OCI-LY1 (cell line): Measurements from ENCODE around the gene GPR101.

Experiments used
- CTCF ChIP-seq: fragments of 200-600 bp; sonication (generic), shearing (Covaris generic); IDR thresholded peaks from 2 replicates; pipeline ENCODE4 v1.5.1; 2017; ENCODE audit warnings: mild to moderate bottlenecking, antibody characterized with exemption, low read length, moderate library complexity, mixed read lengths
- EZH2 ChIP-seq: fragments of 200-600 bp; sonication (generic), shearing (Covaris generic); IDR thresholded peaks from 2 replicates; pipeline ENCODE4 v1.8.0; 2017; ENCODE audit warnings: borderline replicate concordance, mixed run types, mild to moderate bottlenecking, antibody characterized with exemption, low read length, moderate library complexity, mixed read lengths

- no peak for TF ChIP-seq CTCF
- no peak for TF ChIP-seq EZH2
These were observed 47.4 kb upstream of the GPR101 start for GRCh38 chrX:137081239-137081638.
